OCI-LY1 (cell line): ENCODE measurements around the gene SDCCAG8.

Experiments
- H2AFZ ChIP-seq: fragments of 200-600 bp; sonication (generic), shearing (Covaris generic); 2 replicates; pipeline ENCODE4 v1.6.0; 2014; ENCODE audit warnings: antibody characterized with exemption, mild to moderate bottlenecking, low read length
- H3F3A ChIP-seq: fragments of 200-600 bp; sonication (generic), shearing (Covaris generic); 2 replicates; pipeline ENCODE4 v1.6.0; 2014; ENCODE audit warnings: mild to moderate bottlenecking, antibody characterized with exemption, low read length, moderate library complexity; ENCODE audit not compliant: insufficient read depth
- H3K27ac ChIP-seq: fragments of 200-600 bp; sonication (generic); 2 replicates; pipeline ENCODE4 v1.5.1; 2014; ENCODE audit warnings: low read length, mixed run types, mild to moderate bottlenecking, low read depth; ENCODE audit not compliant: poor library complexity, severe bottlenecking
- H3K27me3 ChIP-seq: fragments of 200-600 bp; sonication (generic); 2 replicates; pipeline ENCODE4 v1.6.0; 2014; ENCODE audit warnings: antibody characterized with exemption, mild to moderate bottlenecking, low read length, moderate library complexity; ENCODE audit not compliant: insufficient read depth
- H3K36me3 ChIP-seq: fragments of 200-600 bp; sonication (generic); 2 replicates; pipeline ENCODE4 v1.6.1; 2014; ENCODE audit warnings: mild to moderate bottlenecking, antibody characterized with exemption, low read length, moderate library complexity, mixed read lengths; ENCODE audit not compliant: insufficient read depth
- H3K4me1 ChIP-seq: fragments of 200-600 bp; sonication (generic); 2 replicates; pipeline ENCODE4 v1.5.1; 2014; ENCODE audit warnings: mild to moderate bottlenecking, low read length, moderate library complexity; ENCODE audit not compliant: insufficient read depth, severe bottlenecking
- H3K4me2 ChIP-seq: fragments of 200-600 bp; sonication (generic), shearing (Covaris generic); 2 replicates; pipeline ENCODE4 v1.6.1; 2014; ENCODE audit warnings: low read length
- H3K4me3 ChIP-seq: fragments of 200-600 bp; sonication (generic); 2 replicates; pipeline ENCODE4 v1.5.1; 2014; ENCODE audit warnings: low read length, low read depth, mild to moderate bottlenecking, mixed read lengths; ENCODE audit not compliant: poor library complexity, severe bottlenecking
- H3K79me2 ChIP-seq: fragments of 200-600 bp; shearing (Covaris generic); 2 replicates; pipeline ENCODE4 v1.6.1; 2016; ENCODE audit warnings: mixed run types, low read length, mixed read lengths; ENCODE audit not compliant: insufficient read depth
- H3K9ac ChIP-seq: fragments of 200-600 bp; sonication (generic), shearing (Covaris generic); 2 replicates; pipeline ENCODE4 v1.6.1; 2014; ENCODE audit warnings: mild to moderate bottlenecking, low read length, mixed read lengths
- H3K9me2 ChIP-seq: fragments of 200-600 bp; sonication (generic), shearing (Covaris generic); 2 replicates; pipeline ENCODE4 v1.6.1; 2014; ENCODE audit warnings: low read depth, mild to moderate bottlenecking, low read length, mixed read lengths
- H3K9me3 ChIP-seq: fragments of 200-600 bp; shearing (Covaris generic); 2 replicates; pipeline ENCODE4 v1.6.1; 2014; ENCODE audit warnings: low read length, mixed read lengths
- H4K20me1 ChIP-seq: fragments of 200-600 bp; sonication (generic), shearing (Covaris generic); 2 replicates; pipeline ENCODE4 v1.6.0; 2016; ENCODE audit warnings: mild to moderate bottlenecking, low read length; ENCODE audit not compliant: insufficient read depth
- EZH2 ChIP-seq: fragments of 200-600 bp; sonication (generic), shearing (Covaris generic); IDR thresholded peaks from 2 replicates; pipeline ENCODE4 v1.8.0; 2017; ENCODE audit warnings: borderline replicate concordance, mixed run types, mild to moderate bottlenecking, antibody characterized with exemption, low read length, moderate library complexity, mixed read lengths
- TF ChIP-seq, protein P1 (sequence below): fragments of 200-600 bp; sonication (generic), shearing (Covaris generic); IDR thresholded peaks from 2 replicates; pipeline ENCODE4 v1.5.1; 2017; ENCODE audit warnings: mild to moderate bottlenecking, antibody characterized with exemption, low read length, moderate library complexity, mixed read lengths

SDCCAG8 gene

DNA sequence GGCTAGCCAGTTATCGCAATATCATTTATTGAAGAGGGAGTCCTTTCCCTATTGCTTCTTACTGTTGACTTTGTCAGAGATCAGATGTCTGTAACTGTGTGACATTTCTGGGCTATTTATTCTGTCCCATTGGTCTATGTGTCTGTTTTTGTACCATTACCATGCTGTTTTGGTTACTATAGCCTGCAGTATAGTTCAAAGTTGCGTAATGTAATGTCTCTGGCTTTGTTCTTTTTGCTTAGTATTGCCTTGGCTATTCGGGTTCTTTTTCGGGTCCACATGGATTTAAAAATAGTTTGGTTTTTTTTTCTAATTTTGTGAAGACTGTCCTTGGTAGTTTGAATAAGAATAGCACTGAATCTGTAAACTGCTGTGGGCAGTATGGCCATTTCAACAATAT, 273.7 kb downstream of the SDCCAG8 start:
- TF ChIP-seq, protein P1, sequence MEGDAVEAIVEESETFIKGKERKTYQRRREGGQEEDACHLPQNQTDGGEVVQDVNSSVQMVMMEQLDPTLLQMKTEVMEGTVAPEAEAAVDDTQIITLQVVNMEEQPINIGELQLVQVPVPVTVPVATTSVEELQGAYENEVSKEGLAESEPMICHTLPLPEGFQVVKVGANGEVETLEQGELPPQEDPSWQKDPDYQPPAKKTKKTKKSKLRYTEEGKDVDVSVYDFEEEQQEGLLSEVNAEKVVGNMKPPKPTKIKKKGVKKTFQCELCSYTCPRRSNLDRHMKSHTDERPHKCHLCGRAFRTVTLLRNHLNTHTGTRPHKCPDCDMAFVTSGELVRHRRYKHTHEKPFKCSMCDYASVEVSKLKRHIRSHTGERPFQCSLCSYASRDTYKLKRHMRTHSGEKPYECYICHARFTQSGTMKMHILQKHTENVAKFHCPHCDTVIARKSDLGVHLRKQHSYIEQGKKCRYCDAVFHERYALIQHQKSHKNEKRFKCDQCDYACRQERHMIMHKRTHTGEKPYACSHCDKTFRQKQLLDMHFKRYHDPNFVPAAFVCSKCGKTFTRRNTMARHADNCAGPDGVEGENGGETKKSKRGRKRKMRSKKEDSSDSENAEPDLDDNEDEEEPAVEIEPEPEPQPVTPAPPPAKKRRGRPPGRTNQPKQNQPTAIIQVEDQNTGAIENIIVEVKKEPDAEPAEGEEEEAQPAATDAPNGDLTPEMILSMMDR: no peak
- TF ChIP-seq EZH2: no peak
- H3K9me2 ChIP-seq: no peaks in the 10 kb centered on the region
- H3K9ac ChIP-seq: no peak overlapping the region
- no peaks in the 10 kb centered on the region for H4K20me1 ChIP-seq
- no peak overlapping the region for H3K27ac ChIP-seq
- no peak overlapping the region for H2AFZ ChIP-seq
- no peaks in the 10 kb centered on the region for H3K9me3 ChIP-seq
- no peaks in the 10 kb centered on the region for H3K36me3 ChIP-seq
- H3K4me3 ChIP-seq: no peak overlapping the region
- no peaks in the 10 kb centered on the region for H3K79me2 ChIP-seq
- no peak overlapping the region for H3K4me2 ChIP-seq
- H3K4me1 ChIP-seq: no peaks in the 10 kb centered on the region
- no peaks in the 10 kb centered on the region for H3K27me3 ChIP-seq
- H3F3A ChIP-seq: no peaks in the 10 kb centered on the region

DNA sequence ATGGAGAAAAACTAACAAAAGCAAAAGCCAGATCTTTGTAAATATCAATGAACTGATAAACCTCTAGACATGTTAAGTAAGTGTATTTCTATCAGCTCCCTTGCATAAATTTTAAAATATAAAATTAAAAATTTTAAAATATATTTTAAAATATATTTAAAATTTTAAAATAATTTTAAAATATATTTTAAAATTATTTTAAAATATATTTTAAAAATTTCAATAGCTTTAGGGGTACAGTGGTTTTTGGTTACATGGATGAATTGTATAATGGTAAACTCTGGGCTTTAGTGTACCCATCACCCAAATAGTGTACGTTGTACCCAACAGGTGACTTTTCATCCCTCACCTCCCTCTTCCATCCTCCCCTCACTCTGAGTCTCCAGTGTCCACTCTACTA, 279.2 kb downstream of the SDCCAG8 start:
- H3K9ac ChIP-seq: no peak overlapping the region
- no peaks in the 10 kb centered on the region for H3K4me1 ChIP-seq
- H3K9me2 ChIP-seq: no peaks in the 10 kb centered on the region
- no peak overlapping the region for H3K27ac ChIP-seq
- H3K79me2 ChIP-seq: no peaks in the 10 kb centered on the region
- H4K20me1 ChIP-seq: no peaks in the 10 kb centered on the region
- no peaks in the 10 kb centered on the region for H3K36me3 ChIP-seq
- H3K27me3 ChIP-seq: no peaks in the 10 kb centered on the region
- TF ChIP-seq, protein P1: no peak
- TF ChIP-seq EZH2: no peak
- H3K4me2 ChIP-seq: no peak overlapping the region
- H2AFZ ChIP-seq: no peak overlapping the region
- H3F3A ChIP-seq: no peaks in the 10 kb centered on the region
- H3K9me3 ChIP-seq: no peaks in the 10 kb centered on the region
- H3K4me3 ChIP-seq: no peak overlapping the region

DNA sequence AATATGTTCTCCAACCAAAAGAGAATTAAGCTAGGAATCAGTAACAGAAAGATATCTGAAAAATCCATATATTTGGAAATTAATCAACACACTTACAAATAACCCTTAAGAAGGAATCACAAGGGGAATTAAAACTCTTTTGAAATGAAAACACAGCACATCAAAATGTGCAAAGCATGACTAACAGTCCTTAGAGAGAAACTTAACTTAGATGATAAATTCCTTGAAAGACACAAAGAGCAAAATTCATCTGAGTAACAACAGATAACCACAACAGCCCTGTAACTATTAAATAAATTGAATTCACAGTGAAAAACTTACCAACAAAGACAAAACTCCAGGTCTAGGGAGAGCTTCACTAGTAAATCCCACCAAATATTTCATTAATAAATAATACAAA, 283.8 kb downstream of the SDCCAG8 start:
- H3K27me3 ChIP-seq: no peaks in the 10 kb centered on the region
- no peak overlapping the region for H3K4me2 ChIP-seq
- no peaks in the 10 kb centered on the region for H3F3A ChIP-seq
- no peaks in the 10 kb centered on the region for H3K9me3 ChIP-seq
- no peak overlapping the region for H3K27ac ChIP-seq
- no peak overlapping the region for H2AFZ ChIP-seq
- no peaks in the 10 kb centered on the region for H4K20me1 ChIP-seq
- no peaks in the 10 kb centered on the region for H3K9me2 ChIP-seq
- no peak overlapping the region for H3K4me3 ChIP-seq
- no peaks in the 10 kb centered on the region for H3K79me2 ChIP-seq
- no peak for TF ChIP-seq EZH2
- H3K36me3 ChIP-seq: no peaks in the 10 kb centered on the region
- no peak overlapping the region for H3K9ac ChIP-seq
- H3K4me1 ChIP-seq: no peaks in the 10 kb centered on the region

DNA sequence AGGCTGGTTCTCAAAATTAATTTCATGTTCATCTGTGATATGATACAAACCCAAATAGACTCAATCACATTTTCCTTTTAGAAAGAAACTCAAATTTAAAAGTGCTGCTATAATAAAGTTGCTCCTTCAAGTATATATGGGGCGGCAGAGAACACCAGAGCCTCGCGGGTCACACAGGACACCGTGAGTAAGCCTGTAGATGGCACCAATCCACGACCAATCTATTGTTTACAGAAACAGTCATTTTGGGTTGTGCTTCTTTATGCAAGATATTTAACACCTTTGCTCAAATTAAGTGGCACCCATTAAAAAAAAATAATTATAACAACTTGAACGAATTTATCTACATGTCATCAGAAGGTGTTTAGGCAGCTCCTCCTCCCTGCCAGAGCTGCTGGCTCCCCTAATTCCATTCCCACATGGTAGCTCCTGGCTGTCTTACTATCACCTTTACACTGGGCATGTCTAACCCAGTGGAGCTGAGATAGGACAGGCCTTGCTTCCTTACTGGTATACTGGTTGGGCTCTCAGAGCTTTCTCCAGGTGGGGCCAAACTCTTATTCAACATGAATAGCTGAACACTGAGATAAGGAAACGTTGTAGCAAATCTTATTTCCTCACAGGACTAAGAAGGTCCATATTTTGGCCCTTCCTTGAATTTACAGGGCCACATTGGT, 287.0 kb downstream of the SDCCAG8 start:
- Histone ChIP-seq H3K27me3 (no peaks in the 10 kb centered on the region), H3K4me2 (no peak overlapping the region), H4K20me1 (no peaks in the 10 kb centered on the region), H3K4me3 (no peak overlapping the region), H3K27ac (no peak overlapping the region), H3K9me3 (no peaks in the 10 kb centered on the region), H3F3A (no peaks in the 10 kb centered on the region), H3K36me3 (no peaks in the 10 kb centered on the region), H2AFZ (no peak overlapping the region), H3K9ac (no peak overlapping the region), H3K79me2 (no peaks in the 10 kb centered on the region), H3K9me2 (no peaks in the 10 kb centered on the region), H3K4me1 (no peaks in the 10 kb centered on the region)
- TF ChIP-seq, protein P1: no peak; the same call in 1 of the 2 replicates
- no peak for TF ChIP-seq EZH2
